A549 treated with CORT108297 at 1 μM for 4 hours (cell line): ENCODE data around the gene ABAT. TPM values are rescaled to one million over a fixed set of nuclear protein-coding genes. Genes with fewer than 3 reads are reported as not detected.

Experiments used
- total RNA-seq: library from RNA; stranded (reverse); fragments of 200-300 nt; extraction: Qiagen RNA extraction; gene quantifications from 5 replicates; pipeline ENCODE4 v1.2.3, GENCODE V29; 2022

ABAT gene
- 0.37 to 0.61 TPM (median 0.40 TPM) in 5 replicates for total RNA-seq

GRCh38 chr16:8674413-8675022 is at the start of gene ABAT:
TSS of gene ABAT (plus strand) at chr16:8674617. CDS start at chr16:8735740, 61,123 bp downstream.

GRCh38 chr16:8797364-8798173 is 123.2 kb downstream of the ABAT start, which contains the start of the genes PMM2 and TMEM186:
TSS of gene PMM2 (plus strand) at chr16:8797839. CDS start at chr16:8797883, 44 bp downstream.
TSS of gene TMEM186 (minus strand) at chr16:8797639. CDS start at chr16:8797614, 25 bp downstream.

Other genes starting within 250 kb of the ABAT start
- not detected in 5 replicates for gene TMEM114, start 84.1 kb upstream of the ABAT start, total RNA-seq
- 21.8 to 27.6 TPM (median 24.5 TPM) in 5 replicates for gene METTL22, start 52.9 kb upstream of the ABAT start, total RNA-seq
- gene TMEM186, start 123.0 kb downstream of the ABAT start, total RNA-seq, result 13.6 to 15.0 TPM (median 14.4 TPM) in 5 replicates
- 90.3 to 103 TPM (median 92.6 TPM) in 5 replicates for gene PMM2, start 123.2 kb downstream of the ABAT start, total RNA-seq
- 124 to 157 TPM (median 150 TPM) in 5 replicates for gene CARHSP1, start 194.4 kb downstream of the ABAT start, total RNA-seq
- not detected in 5 replicates for gene LITAFD, start 207.7 kb downstream of the ABAT start, total RNA-seq